Measurements from ENCODE around the gene STYXL2.

Gene STYXL2

DNA sequence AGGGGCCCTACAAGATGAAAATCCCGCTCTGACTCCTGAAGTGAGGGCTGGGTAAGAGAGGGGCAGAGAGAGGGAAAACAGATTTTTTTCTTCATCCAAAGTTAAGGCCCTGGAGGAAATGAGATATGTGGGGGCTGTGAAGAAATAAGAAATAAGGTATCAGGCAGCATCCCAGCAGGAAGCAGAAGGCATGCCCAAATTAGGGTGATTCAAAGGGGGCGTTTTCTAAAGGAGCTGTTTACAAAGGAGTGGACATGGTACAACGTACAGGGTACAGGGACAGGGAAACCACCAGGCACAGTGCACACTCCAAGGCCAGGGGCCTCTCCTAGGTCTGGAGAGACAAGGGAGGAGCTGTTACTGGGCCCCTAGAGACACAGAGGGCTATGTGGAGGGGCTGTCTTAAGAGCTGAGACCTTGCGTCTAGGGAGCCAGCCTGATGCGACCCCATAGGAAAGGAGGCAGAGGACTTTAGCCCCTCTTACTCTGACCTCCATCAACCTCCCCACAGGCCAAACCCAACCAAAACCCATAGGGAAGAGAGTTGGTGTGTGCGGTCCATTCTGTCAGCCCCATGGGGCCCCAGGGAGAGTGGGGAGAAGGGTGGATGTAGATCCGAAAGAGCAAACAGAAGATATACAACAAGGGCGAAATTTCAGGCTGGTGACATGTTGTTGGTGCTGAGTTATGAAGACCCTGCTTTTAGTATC lies 38.6 kb downstream of the STYXL2 start:
- DNase-seq (ENCODE audit: low read depth in 1 of 2, low spot score in 1 of 2): no peak

- DNase-seq (ENCODE audit: low read depth in 1 of 2, low spot score in 1 of 2): no peak
Measured at GRCh38 chr1:167135281-167135840, 41.5 kb downstream of the STYXL2 start.

DNA sequence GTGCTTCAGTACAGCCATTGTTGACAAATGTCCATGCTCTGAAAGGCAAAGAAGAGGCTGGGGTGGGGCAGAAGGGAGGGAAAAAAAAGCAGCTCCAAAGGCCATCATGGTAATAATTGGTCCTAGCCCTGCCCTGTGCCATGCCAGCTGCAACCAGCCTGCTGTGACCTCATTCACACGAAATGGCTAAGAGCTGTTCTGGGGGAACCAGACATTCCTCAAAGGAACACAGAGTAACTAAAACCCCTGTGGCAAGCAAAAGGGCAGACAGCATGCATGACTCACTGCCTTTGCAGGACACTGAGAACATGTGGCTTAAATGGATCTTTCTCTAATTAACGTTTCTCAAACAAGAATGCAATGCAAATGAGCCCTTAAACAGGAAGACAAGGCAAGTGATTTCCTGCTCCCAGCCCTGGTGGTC lies 42.3 kb downstream of the STYXL2 start:
- DNase-seq (ENCODE audit: low read depth in 1 of 2, low spot score in 1 of 2): no peak

DNA sequence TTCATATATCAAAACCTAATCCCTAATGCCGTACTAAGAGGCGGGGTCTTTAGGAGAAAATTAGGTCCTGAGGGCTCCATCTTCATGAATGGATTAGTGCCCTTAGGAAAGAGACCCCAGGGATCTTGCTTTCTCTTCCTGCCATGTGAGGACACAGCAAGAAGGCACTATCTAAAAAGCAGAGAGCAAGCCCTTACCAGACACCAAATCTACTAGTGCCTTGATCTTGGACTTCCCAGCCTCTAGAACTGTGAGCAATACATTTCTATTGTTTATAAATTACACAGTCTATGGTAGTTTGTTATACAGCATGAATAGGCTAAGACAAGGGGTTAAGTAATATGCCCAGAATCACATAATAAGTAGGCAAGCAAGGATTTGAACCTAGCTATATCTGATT lies 42.9 kb downstream of the STYXL2 start:
- DNase-seq (ENCODE audit: low read depth in 1 of 2, low spot score in 1 of 2): no peak

DNA sequence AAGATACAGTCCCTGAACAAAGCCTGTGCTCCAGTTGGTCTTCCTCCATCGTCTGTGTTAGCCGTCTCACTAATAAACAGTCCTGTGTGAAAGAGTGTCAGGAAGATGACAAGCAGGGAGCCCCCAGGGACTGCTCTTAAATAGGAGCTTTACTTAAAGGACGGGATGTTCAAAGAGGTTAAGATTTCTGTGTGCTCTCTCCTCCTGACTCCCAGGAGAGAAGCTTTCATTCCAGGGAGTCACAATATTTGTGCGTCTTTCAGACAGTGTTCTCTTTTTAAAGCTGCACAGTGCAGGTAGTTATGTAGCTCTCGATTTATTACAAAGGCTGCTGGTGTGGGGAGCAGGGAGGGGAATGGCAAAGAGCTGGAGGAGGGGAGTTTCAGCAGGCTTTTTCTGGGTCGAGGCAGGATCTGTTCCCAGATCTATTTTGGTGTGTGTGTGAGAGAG lies 43.5 kb downstream of the STYXL2 start:
- no peak for DNase-seq (ENCODE audit: low read depth in 1 of 2, low spot score in 1 of 2)

DNA sequence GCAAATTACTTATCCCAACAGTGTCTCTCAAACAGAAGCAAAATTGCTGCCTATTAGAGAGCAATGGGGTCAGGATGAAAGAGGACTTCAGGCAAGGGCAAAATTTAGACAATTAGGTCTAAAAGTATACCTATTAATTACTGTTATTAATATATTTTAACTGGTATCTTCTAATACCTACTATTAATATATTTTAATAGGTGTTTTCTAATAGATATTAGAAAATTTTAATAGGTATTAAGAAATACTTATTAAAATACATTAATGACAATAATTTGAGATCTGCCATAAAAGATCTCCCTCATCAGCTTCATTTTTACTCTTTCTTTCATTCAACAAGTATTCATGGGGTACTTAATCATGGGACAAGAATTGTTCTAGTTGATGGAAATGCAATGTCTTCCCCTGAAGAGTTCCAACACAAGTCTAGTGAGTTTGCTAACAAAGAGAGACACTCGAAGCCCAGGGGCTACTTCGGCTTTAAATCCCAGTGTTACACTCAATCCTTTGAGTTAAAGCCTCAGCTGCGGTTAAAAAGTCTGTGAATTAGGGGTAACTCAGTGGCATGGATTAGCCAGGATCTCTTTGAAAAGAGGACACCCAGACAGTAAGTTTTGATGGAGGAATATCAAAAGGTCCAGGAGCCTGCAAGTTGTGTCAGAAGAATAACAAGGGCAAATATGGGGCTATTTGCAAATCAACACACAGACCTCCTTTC lies 44.1 kb downstream of the STYXL2 start:
- DNase-seq (ENCODE audit: low read depth in 1 of 2, low spot score in 1 of 2): no peak

- no peak for DNase-seq (ENCODE audit: low read depth in 1 of 2, low spot score in 1 of 2)
Measured at GRCh38 chr1:167138703-167139102, 44.8 kb downstream of the STYXL2 start.

DNA sequence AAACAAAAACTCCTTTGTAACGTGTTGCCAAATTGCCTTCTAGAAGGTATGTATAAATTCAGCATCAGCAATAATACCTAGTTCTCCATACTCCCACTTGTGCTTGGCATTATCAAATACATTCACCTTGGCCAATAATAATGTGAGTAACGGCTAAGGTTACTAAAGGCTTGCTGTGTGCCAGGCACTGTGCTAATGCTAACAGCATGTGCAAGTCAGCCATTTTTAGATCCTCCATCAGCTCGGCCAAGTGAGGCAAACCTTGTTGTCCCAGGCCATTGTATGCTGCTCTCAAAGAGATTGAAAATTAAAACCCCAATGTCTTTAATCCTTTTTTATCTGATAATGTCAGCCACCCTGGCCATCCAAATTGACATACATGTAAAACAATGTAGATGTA lies 48.1 kb downstream of the STYXL2 start:
- DNase-seq (ENCODE audit: low read depth in 1 of 2, low spot score in 1 of 2): no peak

Measured in activated CD4-positive, alpha-beta T cell treated with anti-CD3 and anti-CD28 coated beads, Interleukin-2, amount 50 U/mL, for 24 hours (primary cell).